ENCODE results near the gene PCGF2. TPM values are rescaled to one million over a fixed set of nuclear protein-coding genes. Genes with fewer than 3 reads are reported as not detected.
"Not testable (repeated sequence)": the region's sequence is repeated elsewhere in the genome, so short reads cannot be mapped to it uniquely, and the experiment has no call there.

The PCGF2 gene
- total and polyA plus RNA-seq, 9 of the 15 experiments (the other 6 are each of a cell fraction or from before 2014, with no cell fraction given) = 1.3 to 33.4 (median 7.0) TPM

DNA sequence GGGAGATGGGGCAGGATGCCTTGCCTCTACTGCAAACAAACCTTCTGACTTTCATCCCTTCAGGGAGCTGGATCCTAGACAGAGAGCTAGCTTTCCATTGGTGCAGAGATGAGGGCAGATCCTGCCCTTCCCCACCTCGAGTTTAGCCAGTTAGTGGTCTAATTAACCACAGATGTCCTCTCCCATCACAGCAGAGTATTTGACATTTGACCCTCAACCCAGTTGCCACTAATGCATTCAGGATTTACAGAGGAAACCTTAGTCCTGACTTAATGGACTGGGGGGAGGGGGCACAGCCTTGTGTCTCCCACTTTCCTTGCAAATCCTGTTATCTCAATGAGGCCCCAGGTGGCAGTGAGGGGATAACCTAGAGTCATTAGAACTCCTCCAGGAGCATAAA, 41.0 kb upstream of the PCGF2 start (continued):
- TF ChIP-seq, protein P1, sequence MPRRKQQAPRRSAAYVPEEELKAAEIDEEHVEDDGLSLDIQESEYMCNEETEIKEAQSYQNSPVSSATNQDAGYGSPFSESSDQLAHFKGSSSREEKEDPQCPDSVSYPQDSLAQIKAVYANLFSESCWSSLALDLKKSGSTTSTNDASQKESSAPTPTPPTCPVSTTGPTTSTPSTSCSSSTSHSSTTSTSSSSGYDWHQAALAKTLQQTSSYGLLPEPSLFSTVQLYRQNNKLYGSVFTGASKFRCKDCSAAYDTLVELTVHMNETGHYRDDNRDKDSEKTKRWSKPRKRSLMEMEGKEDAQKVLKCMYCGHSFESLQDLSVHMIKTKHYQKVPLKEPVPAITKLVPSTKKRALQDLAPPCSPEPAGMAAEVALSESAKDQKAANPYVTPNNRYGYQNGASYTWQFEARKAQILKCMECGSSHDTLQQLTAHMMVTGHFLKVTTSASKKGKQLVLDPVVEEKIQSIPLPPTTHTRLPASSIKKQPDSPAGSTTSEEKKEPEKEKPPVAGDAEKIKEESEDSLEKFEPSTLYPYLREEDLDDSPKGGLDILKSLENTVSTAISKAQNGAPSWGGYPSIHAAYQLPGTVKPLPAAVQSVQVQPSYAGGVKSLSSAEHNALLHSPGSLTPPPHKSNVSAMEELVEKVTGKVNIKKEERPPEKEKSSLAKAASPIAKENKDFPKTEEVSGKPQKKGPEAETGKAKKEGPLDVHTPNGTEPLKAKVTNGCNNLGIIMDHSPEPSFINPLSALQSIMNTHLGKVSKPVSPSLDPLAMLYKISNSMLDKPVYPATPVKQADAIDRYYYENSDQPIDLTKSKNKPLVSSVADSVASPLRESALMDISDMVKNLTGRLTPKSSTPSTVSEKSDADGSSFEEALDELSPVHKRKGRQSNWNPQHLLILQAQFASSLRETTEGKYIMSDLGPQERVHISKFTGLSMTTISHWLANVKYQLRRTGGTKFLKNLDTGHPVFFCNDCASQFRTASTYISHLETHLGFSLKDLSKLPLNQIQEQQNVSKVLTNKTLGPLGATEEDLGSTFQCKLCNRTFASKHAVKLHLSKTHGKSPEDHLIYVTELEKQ (CRISPR knock-in tag; IDR thresholded peaks at IDR 0.05) = no peak
- TF ChIP-seq, protein P2, sequence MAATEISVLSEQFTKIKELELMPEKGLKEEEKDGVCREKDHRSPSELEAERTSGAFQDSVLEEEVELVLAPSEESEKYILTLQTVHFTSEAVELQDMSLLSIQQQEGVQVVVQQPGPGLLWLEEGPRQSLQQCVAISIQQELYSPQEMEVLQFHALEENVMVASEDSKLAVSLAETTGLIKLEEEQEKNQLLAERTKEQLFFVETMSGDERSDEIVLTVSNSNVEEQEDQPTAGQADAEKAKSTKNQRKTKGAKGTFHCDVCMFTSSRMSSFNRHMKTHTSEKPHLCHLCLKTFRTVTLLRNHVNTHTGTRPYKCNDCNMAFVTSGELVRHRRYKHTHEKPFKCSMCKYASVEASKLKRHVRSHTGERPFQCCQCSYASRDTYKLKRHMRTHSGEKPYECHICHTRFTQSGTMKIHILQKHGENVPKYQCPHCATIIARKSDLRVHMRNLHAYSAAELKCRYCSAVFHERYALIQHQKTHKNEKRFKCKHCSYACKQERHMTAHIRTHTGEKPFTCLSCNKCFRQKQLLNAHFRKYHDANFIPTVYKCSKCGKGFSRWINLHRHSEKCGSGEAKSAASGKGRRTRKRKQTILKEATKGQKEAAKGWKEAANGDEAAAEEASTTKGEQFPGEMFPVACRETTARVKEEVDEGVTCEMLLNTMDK (IDR thresholded peaks at IDR 0.05; ENCODE audit: borderline replicate concordance, insufficient read depth, low read depth, low read length, poor library complexity, severe bottlenecking) = no peak
- TF ChIP-seq SREBF1 (IDR thresholded peaks at IDR 0.05; ENCODE audit: borderline replicate concordance, low read depth, low read length) (no peak), ZNF197 (CRISPR knock-in tag; IDR thresholded peaks at IDR 0.05; ENCODE audit: low read depth) (no peak)

DNA sequence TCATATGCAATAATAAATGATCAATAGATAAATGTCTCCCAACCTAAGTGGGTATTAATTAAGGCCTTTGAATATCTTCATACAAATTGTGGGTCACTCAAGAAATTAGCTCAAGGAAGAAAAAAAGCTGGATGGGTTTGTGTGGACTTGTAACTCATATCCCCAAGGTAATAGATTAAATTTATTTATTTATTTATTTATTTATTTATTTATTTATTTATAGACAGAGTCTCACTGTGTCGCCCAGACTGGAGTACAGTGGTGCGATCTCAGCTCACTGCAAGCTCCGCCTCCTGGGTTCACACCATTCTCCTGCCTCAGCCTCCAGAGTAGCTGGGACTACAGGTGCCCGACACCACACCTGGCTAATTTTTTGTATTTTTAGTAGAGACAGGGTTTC, 39.9 kb upstream of the PCGF2 start:
- intact Hi-C loops (cut with micrococcal nuclease); DNase-seq (ENCODE audit: extremely low read depth in 1 of 4, low spot score in 3 of 4); H3K4me3 ChIP-seq; H4K20me1 ChIP-seq (replicated peaks; ENCODE audit: control insufficient read depth, insufficient read depth, low read length); ATAC-seq; H3K9ac ChIP-seq (ENCODE audit: insufficient read depth in 1 of 2, low read depth in 2 of 2, low read length in 2 of 2); H3K9me1 ChIP-seq (ENCODE audit: control insufficient read depth, insufficient read depth, low read length); H2AFZ ChIP-seq (ENCODE audit: low read depth, low read length); H3K9me3 ChIP-seq (replicated peaks; ENCODE audit: control insufficient read depth, insufficient read depth, low read depth, low read length); CTCF ChIA-PET (ENCODE audit: low intra/inter-chr PET ratio); BruUV-seq (replicated peaks); H3K79me2 ChIP-seq (ENCODE audit: control insufficient read depth, insufficient read depth, low read length); H3K4me1 ChIP-seq (replicated peaks in 1 of 2; ENCODE audit: control insufficient read depth in 2 of 2, insufficient read depth in 2 of 2, low read length in 2 of 2); FAIRE-seq; in situ Hi-C loops (cut with MboI); H3K27me3 ChIP-seq (ENCODE audit: control insufficient read depth in 2 of 2, insufficient read depth in 2 of 2, low read length in 2 of 2); H3K27ac ChIP-seq (ENCODE audit: extremely low read depth, low read depth, low read length); H3K4me2 ChIP-seq (ENCODE audit: insufficient read depth, low read length): not testable (repeated sequence)
- H3K36me3 ChIP-seq (ENCODE audit: control insufficient read depth, insufficient read depth, low read length) = peaks cover 42% of the 10 kb centered on the region
- WGBS (ENCODE audit: insufficient coverage, low coverage, missing lambda C conversion rate) = 98% methylated on average over 4 of the region's 4 CpGs
- POLR2A ChIA-PET = interaction anchor here (0.6 to 2.9 kb wide), 2 partner anchors 10 to 69 kb away, joined by 3 to 19 read pairs; no protein-coding TSS in a partner anchor

All from K562 (cell line).